Right forelimb (tissue), 1 donor: Measurements from ENCODE around the gene PIEZO2.

ENCODE experiments used
- DNase-seq: peaks from one replicate; pipeline ENCODE4 v3.0.0-alpha.2; 2018

PIEZO2 gene

DNA sequence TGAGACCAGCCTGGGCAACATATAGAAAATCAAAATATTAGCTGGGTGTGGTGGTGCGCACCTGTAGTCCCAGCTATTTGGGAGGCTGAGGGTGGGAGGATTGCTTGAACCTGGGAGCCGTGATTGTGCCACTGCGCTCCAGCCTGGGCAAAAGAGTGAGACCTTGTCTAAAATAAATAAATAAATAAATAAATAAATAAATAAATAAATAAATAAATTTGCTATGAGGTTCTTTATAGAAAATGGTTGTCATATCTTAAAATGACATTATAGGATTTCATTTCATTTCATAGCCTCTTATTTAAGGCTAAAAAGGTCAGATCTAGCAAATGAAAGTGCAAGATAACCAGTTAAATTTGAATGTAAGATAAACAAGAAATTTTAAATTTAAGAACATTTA, 430.6 kb downstream of the PIEZO2 start:
- no peak for DNase-seq

DNA sequence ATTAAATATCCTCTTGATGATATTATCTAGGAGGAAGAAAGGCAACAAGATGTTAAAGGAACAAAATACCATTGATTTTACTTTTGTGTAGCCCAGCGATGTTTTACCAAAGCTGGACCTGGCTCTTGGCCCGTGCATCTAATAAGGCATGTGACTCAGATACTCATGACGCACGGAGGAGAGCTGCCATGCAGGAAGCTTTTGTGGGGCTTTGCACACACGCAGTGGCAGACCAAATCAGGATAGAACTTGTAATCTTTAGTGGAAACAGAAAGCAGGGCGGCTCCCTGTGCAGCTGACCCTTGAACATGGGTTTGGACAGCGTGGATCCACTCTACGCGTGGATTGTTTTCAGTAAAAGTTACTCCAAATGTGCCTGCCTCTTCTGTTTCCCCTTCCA, 433.6 kb downstream of the PIEZO2 start:
- no peak for DNase-seq

DNA sequence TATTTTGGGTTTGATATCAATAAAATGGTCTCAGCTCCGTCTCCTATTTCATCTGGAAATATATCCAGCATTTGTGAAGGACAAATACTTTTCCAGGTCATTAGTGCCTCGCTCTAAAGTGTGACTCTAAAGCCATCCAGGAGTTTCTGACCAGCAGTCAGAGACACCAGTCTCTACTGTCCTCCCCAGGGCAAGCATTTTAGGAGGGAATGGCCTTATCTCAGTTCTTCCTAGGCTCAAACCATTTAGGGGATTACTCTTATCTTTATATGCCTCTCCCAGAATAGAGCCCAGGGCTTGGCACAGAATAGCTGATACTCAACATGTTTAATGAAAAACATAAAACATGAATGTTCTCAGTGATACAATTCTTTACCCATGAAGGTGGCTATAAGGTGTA, 436.0 kb downstream of the PIEZO2 start:
- no peak for DNase-seq

DNA sequence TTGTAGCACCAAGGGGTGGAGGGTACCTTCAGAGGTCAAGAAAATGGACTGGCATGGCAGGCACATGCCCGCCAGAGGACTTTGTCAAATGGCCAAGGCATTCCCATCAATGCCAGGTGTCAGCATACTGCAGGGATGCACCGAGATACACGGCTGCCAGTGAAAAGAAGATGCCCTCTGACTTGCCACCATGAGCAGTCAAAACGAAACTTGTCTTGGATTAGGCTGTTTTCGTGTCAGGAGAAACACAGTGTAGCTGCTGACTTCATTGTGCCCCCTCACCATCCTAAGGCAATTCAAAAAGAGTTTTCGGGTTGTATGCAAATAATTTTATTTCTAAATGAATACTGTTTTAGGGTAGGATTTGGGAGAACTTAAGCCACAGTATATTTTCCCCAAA, 442.1 kb downstream of the PIEZO2 start:
- DNase-seq = no peak

DNA sequence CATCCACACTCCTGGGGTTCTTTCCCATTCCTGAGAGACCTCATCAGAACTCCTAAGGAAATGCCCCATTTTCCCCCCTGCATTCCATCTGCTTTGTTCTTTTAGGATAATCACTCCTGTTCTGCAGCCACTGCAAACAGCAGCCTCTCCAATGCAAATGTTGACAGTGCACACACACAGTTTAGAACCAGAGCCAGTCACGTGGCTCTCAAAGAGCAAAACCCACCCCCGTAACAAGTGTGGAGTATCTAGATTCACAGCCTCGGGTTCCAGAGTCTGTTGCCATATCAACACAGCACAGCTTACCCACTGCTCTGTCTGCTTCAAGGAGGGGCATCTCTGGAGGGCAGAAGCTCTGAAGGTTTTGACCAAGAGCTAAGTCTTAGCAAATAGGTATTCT, 443.6 kb downstream of the PIEZO2 start:
- DNase-seq = no peak

DNA sequence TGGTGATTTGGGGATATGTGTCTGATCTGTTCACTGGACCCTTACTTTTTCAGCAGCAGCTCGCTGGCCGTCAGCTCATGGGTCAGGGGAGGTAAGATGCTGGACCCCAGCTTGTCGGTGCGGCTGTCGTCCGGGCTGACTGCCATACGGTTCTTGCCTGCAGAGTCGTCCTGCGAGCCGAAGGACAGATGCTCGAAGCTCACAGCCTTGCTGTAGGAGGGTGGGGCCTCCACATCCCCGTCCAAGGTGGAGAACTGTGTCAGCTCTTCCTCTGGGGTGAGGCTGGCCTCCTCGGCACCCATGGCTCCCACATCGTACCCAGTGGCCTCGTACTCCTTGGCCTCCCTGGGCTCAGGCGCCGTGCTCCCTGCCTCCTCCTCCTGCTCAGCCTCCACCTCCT, 444.1 kb downstream of the PIEZO2 start:
- no peak for DNase-seq

DNA sequence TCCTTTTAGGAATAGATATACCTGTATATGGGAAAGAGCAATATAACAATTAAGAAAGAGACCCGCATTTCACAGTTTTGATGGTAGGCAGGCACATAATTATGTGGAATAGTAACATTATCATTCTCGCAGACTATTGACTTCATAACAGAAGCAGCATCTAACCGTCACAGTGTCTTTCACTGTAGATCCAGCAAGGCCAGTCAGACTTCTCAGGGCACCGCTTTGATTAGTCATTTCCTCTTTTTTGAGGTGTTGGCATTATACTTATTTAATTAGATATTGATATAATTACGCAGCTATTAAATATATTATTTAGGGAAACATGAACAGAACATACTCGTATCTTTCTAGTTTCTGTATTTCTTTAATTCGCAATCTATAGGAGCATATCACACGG, 447.2 kb downstream of the PIEZO2 start:
- DNase-seq = no peak

DNA sequence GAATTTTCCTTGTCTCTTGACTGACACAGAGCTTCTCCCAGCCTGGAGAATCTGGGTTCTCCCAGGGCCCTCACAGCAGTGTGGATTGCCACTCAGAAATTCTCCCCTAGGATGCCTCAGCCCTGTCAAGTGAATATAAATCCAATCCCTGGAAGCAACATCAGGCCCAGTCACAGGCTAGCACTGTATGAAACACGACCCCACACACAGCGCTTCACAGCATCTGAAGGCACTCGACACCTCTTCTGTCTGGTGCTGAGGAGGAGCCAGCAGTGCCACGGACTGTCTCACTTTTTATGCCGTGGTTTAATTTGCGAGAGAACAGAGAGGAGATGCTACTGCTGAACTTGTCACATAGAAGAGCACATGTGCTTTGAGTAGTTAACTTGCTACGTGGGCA, 459.0 kb downstream of the PIEZO2 start:
- DNase-seq = no peak

DNA sequence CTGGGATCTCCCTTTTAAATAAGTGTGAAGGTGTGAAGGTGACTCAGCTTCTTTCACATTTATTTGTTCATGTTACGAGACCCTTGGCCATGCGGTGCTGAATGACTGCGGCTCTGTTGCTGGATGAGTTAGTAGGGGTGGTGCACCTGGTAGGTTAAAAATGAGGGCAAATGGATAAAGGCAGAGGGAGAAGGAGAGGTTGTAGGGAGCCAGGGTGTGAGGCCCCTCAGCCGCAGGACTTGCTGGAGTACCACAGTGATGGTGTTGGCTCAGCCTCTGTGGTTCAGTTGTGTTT, 459.4 kb downstream of the PIEZO2 start:
- peak; percentile 56 for DNase-seq

DNA sequence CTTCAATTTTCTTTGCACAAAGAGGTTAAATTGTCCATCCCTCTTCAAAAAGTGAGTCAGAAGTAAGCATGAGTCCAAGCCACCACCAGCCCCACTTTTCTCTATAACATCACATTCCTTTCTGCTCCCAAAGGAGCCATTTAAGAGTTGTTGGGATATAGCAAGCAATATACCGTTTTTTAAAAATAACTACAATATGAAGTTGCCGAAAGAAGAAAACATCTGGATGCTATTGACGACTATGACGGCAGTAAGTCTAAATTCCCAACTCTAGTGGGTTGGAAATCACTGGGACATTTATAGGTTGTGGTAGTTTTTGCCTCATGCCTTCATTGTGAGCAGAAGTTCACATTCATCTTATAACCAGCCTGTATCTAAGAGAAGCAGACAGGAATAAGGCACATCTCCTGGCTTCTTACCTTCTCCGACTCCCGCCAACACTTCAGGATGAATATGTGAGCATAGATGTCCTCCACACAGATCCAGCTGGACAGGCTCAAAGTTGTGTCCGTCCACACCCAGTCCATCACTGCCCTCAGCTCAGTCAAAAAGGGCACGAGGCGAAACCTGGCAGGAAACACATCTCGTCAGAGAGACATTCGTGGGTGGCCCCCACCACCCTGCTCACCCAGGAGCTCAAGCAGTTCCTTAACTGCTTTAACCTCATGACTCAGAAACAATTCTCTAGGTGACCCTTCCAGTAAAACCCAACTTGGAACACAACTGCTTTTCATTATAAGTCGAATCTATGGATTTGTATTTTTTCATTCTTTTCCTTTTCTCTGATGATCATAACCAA, 459.9 kb downstream of the PIEZO2 start:
- DNase-seq = peak; percentile 60

DNA sequence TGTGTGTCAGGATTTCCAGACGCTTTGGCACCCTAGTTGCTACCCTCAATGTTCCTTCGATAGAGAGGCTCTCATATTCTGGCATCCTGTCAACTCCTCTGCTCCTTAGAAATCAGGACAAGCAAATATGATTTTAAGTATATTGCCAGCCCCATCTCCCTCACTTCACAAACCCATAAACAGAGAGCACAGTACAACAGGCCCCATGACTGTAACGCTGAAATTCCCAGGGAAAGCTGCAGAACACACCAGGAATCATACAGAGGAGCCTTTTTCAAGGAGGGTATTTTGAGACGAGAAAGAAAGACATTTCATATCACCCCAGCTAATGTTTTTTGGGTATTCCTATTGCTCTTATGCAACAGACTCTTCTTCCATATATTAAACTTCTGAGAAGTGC, 460.6 kb downstream of the PIEZO2 start:
- DNase-seq = no peak

DNA sequence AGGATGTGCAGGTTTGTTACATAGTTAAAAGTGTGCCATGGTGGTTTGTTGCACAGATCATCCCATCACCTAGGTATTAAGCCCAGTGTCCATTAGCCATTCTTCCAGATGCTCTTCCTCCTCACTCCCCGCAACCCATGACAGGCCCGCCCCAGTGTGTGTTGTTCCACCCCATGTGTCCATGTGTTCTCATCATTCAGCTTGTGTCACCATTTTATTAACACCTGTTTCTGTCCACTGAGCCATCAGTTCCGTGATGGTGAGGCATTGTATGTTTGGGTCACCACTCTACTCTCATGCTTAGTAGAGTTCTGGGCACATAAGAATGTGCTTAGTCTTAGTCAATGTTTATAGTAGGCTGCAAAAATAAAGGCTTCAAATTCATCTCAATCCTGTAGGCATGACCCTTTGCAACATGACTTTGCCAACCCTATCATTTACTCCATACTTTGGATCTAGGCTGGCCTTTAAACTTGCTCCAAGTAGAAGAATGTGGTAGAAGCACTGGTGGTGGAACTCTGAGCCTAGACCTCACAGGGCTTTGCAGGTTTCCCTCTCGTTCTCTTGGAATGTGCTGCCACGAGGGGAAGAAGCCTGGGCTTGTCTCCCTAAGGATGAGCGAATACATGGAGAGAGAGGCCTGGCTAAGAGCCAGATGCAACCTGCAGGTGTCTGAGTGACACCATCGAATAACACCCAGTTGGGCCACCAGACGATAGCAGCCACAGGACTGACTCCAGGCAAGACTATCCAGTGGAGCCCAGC, 462.0 kb downstream of the PIEZO2 start:
- no peak for DNase-seq

DNA sequence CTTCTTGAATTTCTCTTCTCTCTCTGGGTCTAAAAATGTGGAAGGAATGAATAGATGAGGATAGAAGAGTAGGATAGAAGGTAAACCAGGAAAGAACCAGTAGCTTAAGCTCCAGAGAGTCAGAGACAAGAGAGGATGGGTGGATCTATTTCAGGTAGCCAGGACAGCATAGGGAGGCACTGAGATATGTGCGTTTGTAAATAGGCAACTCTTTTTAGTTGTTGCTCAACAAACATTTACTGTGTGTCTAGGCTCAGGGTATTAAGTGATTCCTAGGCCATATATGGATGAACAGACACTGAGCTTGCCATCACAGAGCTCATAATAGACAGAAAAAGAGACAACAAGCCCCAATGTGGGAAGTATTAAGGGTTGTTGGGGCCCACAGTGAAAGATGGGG, 463.1 kb downstream of the PIEZO2 start:
- no peak for DNase-seq

DNA sequence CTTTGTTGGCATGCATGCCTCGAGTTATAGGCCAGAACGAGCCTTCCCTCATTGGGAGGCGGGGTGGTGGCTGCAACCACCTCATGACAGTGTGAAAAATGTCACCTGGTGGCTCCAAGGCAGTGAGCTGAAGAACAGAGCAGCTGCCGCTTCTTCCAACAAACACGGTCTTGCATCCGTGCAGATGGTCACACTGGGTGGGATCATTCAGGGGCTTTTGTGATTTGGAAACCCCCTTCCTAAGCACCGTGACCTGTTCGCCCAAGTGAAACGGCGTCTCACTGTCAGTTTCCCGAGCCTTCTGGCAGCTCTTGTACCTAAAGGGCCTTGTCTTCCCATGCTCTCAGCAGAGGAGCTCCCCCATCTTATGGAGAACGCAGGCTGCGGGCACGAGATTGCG, 463.9 kb downstream of the PIEZO2 start:
- no peak for DNase-seq

DNA sequence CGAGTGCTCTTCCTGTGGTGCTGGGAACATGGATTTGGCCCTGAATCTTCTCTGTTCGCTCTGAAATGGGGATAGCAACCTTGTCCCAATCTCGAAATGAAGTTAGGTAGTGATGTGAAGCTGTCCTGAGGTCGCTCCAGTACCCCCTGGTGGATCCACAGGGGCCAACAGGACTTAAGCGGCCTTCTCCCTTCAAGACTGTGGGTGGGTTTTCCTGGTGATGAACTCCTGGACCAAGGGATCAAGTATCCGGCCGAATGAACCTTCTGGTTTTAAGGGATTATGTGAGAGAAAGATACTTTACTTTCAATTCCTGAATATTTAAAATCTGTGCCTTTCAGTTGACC, 467.0 kb downstream of the PIEZO2 start:
- DNase-seq = no peak

DNA sequence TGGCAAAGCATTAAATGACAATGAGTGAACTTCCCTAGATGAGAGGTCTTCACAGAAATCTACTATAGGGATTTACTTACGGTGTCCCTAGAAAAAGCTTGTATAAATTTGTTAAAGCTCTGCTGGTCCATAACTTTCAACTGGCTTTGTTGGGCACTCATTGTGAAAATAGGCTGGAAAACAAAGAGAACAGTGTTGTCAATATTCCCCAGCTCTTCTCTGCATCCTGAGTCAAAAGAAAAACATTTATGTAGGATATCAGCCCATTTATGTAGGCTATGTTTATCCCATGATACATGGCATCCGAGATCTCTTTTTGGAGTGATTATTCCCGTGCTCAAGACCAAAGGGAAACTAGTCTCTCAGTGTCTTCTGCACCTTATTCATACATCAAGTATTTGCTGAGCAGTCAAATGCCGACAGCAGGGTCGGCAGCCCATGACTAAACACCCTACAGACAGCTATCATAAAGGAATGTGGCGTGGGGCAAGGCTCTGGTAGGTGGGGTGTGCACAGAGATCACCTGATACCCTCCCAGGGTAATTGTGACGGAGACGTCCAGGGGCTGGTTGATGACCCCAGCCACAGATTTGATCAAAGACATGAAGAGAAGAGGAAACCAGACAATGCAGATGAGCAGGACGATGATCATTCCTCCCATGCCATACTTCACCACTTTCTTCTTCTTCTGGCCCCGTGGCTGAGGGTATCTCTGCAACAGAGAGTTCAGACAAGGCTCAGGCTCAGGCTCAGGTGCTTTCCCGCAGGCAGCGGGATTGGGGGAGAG, 467.6 kb downstream of the PIEZO2 start:
- no peak for DNase-seq

DNA sequence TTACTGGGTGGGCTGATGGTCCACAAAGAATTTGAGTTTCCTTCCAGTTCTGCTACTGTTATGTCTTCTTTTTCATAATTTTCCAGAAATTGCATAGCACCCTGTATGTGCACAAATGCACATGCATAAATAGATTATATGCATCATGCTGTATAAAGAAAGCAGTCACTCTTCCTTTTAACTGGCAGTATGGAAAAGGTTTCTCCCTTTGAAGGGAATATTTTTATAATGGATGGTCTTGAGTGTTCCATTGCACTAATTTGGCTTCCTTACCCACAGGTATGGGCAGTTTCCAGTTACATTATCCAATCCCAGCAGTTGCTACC, 469.1 kb downstream of the PIEZO2 start:
- DNase-seq = no peak

DNA sequence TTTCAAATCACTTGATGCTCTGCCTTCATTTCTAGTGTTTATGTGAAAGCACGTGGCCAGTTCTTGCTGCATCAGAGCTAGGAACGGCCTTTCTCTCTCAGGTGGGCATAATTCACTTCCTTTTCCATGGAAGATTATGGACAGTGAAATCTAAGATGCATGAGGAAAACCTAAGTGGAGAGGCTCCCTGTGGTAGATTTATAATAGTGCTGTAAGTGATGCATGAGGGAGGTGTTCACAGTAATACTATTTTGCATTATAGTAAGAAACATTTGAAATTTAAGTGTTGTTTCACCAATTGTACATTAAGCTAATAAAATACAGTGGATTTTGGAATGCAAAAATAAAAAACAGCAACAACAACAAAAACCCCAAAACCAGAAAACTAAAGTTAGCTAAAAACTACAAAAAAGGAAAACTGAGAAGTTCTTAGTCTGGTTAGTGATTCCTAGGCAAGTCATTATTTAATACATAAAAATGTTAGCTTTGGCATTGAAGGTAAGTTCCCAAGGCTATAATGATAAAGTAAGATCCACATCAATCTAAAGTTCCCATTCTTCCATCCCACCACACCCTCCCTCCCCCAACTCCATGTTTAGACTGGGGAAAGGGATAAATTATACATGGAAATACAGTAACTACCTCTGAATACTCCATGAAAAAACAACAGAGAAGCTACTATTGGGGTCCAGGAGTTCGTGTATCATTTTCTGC, 469.7 kb downstream of the PIEZO2 start:
- DNase-seq = no peak

DNA sequence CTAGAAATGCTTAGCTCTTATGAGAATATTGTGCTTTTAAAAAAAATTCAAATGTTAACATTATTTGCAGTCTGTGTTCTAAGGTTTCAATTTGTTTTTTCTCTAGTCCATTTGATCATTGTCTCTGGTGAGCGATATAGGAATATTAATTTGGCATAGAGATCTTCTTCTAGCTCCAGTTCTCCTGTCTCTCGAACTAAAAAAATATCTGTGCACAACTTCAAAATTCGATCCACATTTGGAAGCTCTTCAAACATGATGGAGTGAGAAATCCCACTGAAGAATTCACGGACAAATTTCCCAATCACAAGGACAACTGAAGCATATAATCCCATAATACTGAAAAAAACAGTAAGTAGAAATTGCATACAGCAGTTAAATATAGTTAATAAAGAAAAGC, 477.9 kb downstream of the PIEZO2 start:
- DNase-seq = no peak

DNA sequence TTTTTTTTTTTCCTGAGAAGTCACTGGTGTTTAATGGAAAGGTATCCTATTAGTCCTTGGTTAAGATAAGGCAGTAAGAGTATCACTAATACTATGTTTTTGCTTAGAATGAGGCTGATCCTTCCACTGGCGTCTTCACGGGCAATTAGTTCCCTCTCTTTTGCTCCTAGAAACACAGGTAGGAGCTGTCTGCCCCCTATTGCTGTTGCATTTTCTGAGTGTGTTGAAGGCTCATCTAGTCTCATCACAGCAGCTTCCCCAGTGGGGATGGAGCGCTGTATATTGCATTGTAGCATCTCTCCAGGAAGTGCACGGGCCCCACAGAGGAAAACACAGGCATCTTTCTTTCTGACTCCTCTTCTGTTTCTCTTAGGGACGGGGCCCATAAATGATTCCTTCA, 478.5 kb downstream of the PIEZO2 start:
- DNase-seq = no peak

DNA sequence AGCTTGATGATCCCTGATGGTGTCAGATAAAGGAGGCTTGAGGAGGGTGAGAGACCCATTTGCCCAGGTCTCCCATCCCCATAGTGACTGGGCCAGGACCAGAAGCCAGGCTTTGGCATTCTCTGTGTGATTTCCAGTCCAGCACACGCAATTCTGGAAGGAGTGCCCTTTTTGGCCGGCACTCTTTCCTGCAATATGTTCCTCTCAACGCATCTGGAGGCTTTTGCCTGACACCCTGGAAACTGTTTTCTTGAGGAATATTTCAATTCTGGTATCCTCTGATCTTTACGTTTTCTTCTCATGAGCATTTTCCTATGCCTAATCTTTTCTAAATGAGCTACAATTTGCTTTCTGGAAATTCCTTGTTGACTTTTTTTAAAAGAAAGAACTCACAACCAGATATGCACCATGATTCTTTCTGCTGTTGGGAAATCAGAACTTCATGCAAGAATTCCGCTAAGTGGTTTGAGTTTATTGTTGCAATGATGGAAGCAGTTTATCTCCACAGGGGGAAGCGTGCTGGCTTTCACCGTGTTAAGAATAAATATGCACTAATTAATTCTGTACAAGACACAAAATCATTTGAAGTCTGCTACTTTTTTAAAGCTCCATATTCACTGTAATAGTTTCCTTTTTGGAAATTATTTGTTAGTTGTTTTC, 479.8 kb downstream of the PIEZO2 start:
- no peak for DNase-seq

DNA sequence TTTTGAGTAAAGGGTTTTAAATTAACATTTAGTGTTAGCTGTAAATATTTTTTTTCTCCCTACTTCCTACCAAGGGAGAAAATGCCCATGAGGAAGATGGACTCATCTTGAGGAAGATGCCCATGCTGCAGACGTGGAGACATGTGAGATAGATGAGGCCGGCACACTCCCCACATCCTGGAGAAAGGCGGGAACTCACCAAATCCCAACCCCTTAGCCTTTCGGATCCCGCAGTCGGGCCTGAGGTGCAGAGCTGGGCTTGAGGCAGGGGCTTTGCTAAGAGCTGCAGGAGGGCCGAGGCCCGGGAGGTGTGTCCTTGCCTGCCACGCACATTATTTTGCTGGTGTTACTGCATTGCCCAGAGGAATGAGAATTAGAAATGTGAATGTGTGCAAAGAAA, 485.6 kb downstream of the PIEZO2 start:
- DNase-seq = no peak

DNA sequence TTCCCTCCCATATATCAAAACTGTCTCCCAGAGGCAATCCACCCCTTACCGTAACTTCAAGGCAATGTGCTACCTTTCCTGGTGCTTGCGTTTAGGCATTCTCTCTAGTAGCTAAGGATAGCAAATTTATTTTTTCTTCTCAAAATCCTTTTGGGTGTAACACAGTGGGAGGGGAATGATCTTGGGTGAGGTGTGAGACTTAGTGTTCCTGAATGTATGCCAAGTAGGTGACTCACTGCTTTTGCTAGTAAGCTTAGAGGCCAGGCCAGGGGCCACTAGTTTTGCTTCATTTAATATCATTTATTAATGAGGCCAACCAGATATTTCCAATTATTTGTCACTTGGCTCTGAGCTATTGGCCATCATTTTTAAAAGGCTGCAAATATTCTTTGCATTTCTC, 488.1 kb downstream of the PIEZO2 start:
- DNase-seq = no peak
